RKO (cell line): ENCODE measurements around the gene CA5A.
"Not testable (repeated sequence)": the region's sequence is repeated elsewhere in the genome, so short reads cannot be mapped to it uniquely, and the experiment has no call there.

Experiments
- DNase-seq: peaks from one replicate; pipeline ENCODE4 v3.0.0-alpha.2; 2016; ENCODE audit warnings: low spot score

Gene CA5A

GRCh38 chr16:87947356-87948118 is 11.2 kb upstream of the CA5A start:
- no peak for DNase-seq

GRCh38 chr16:87946596-87947347 is 10.4 kb upstream of the CA5A start:
- no peak for DNase-seq

GRCh38 chr16:87945351-87946042 is 9.2 kb upstream of the CA5A start:
- DNase-seq = no peak

- no peak for DNase-seq
Observed at GRCh38 chr16:87942680-87943079, 6.4 kb upstream of the CA5A start.

- DNase-seq = no peak
Observed at GRCh38 chr16:87939562-87940423, 3.5 kb upstream of the CA5A start.

- peak; percentile 50 for DNase-seq
Observed at GRCh38 chr16:87938412-87938949, 2.2 kb upstream of the CA5A start.

- not testable (repeated sequence) for DNase-seq
Observed at GRCh38 chr16:87937231-87937542, 858 bp upstream of the CA5A start.

GRCh38 chr16:87936016-87936374 is 334 bp downstream of the CA5A start:
- not testable (repeated sequence) for DNase-seq

GRCh38 chr16:87934752-87935425 is 1.4 kb downstream of the CA5A start:
- DNase-seq = not testable (repeated sequence)

- no peak for DNase-seq
Observed at GRCh38 chr16:87933140-87933495, 3.2 kb downstream of the CA5A start.

- not testable (repeated sequence) for DNase-seq
Observed at GRCh38 chr16:87932475-87933139, 3.7 kb downstream of the CA5A start.

GRCh38 chr16:87931504-87931903 is 4.8 kb downstream of the CA5A start:
- DNase-seq = no peak

GRCh38 chr16:87930456-87930855 is 5.9 kb downstream of the CA5A start:
- DNase-seq = no peak

- DNase-seq = no peak
Observed at GRCh38 chr16:87929986-87930385, 6.3 kb downstream of the CA5A start.

- no peak for DNase-seq
Observed at GRCh38 chr16:87927195-87927562, 9.2 kb downstream of the CA5A start.

- no peak for DNase-seq
Observed at GRCh38 chr16:87926246-87927194, 9.8 kb downstream of the CA5A start.

- no peak for DNase-seq
Observed at GRCh38 chr16:87924811-87925670, 11.3 kb downstream of the CA5A start.

GRCh38 chr16:87924041-87924810 is 12.1 kb downstream of the CA5A start:
- DNase-seq = no peak
